Activated CD4-positive, alpha-beta T cell treated with anti-CD3 and anti-CD28 coated beads for 36 hours (primary cell): ENCODE data around the gene ETS1. TPM values are rescaled to one million over a fixed set of nuclear protein-coding genes. Genes with fewer than 3 reads are reported as not detected.

Source experiments
- ATAC-seq: fragments of 200-7000 bp; cut with Tn5 transposase; one replicate; pipeline ENCODE4 v1.10.0; 2021; ENCODE audit warnings: mild to moderate bottlenecking, moderate library complexity
- CTCF ChIA-PET: fragments of 350-600 bp; sonication (Branson Sonifier 250); formaldehyde crosslinking; loops from one replicate; lab custom pipeline; 2021; ENCODE audit warnings: antibody characterized with exemption; lab: Charles Lee
- POLR2A ChIA-PET: fragments of 350-600 bp; sonication (Branson Sonifier 250); formaldehyde crosslinking; loops from one replicate; lab custom pipeline; 2021; ENCODE audit warnings: antibody characterized with exemption, inconsistent platforms; lab: Charles Lee
- DNase-seq: peaks from one replicate; pipeline ENCODE4 v3.0.0-alpha.2; 2020
- H3K27ac Mint-ChIP-seq: one replicate; pipeline ENCODE4 v1.8.0; 2021; ENCODE audit warnings: mixed read lengths
- H3K27me3 Mint-ChIP-seq: one replicate; pipeline ENCODE4 v1.8.0; 2021; ENCODE audit warnings: mixed read lengths
- H3K36me3 Mint-ChIP-seq: one replicate; pipeline ENCODE4 v1.8.0; 2021; ENCODE audit warnings: low read depth, mixed read lengths
- H3K4me1 Mint-ChIP-seq: one replicate; pipeline ENCODE4 v1.8.0; 2021; ENCODE audit warnings: mixed read lengths
- H3K4me3 Mint-ChIP-seq: one replicate; pipeline ENCODE4 v1.8.0; 2021; ENCODE audit warnings: mild to moderate bottlenecking, moderate library complexity, mixed read lengths
- H3K9me3 Mint-ChIP-seq: one replicate; pipeline ENCODE4 v1.8.0; 2021; ENCODE audit warnings: low read depth, mixed read lengths
- intact Hi-C, 2 experiments: fragments of 100-400 bp; cut with DNase I in 1 of 2; cut with micrococcal nuclease in 1 of 2; formaldehyde crosslinking; loops; one replicate each; pipeline versions ENCODE4 v1.14.2 to v1.15.1; 2022 to 2024; cut with DNase I, micrococcal nuclease
- total RNA-seq, 2 experiments: library from RNA; stranded (reverse); gene quantifications; one replicate each; pipeline ENCODE4 v1.2.3, GENCODE V29; 2021

The ETS1 gene
- total RNA-seq, 2 experiments from 2014 or later, result 410 to 449 TPM

DNA sequence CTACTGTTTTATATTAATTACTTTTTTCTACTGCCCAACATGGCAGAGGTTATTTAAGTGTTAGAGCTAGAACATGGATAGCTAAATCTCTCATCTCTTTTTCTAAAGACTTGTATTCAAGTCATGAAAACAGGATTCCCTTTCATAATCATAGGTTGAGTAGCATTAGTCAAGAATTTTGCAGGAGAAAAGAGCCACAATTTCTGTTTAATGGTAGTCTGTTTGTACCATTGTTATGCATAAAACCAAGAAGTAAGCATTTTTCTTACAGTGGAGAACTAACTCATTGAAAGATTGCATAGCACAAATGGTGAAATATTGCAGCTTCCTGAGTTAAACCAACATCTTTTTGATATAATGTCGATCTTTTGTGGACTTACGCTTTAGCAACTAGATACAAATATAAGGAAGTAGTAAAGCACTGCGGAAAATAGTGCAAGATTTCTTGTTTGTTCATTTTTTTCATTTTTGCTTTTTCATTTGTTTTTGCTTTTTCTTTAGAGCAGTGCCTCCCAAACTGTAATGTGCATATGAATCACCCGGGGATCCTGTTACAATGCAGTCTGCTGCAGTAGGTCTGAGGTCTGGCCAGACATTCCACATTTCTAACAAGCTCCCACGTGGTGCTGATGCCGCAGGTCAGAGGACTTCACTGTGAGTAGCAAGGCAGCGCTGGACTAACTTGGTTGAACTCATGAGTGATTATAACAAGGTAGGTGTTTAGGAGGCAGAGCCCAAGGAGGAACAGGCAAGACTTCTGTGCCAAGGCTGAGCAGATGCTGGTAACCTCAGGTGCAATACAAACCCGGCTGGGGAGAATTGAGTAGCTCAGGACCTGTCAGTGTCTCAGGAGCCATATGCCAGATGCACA, 4.6 kb downstream of the ETS1 start:
- Mint-ChIP-seq H3K4me1 (peaks cover 61% of the 10 kb centered on the region), H3K4me3 (peak overlapping the region; percentile 48), H3K27ac (peak overlapping the region; percentile 75), H3K36me3 (no peaks in the 10 kb centered on the region), H3K9me3 (no peaks in the 10 kb centered on the region), H3K27me3 (peaks cover 2% of the 10 kb centered on the region)
- POLR2A ChIA-PET, result no interaction called here
- intact Hi-C loops, result loop anchor here (2.0 to 5.0 kb wide), 2 partner anchors 18 to 240 kb away; no protein-coding TSS in a partner anchor
- ATAC-seq (no peak), DNase-seq (peak; percentile 37)
- CTCF ChIA-PET, result interaction anchor here (1.1 to 2.0 kb wide), 2 partner anchors 46 to 48 kb away, joined by 3 to 6 read pairs; no protein-coding TSS in a partner anchor

DNA sequence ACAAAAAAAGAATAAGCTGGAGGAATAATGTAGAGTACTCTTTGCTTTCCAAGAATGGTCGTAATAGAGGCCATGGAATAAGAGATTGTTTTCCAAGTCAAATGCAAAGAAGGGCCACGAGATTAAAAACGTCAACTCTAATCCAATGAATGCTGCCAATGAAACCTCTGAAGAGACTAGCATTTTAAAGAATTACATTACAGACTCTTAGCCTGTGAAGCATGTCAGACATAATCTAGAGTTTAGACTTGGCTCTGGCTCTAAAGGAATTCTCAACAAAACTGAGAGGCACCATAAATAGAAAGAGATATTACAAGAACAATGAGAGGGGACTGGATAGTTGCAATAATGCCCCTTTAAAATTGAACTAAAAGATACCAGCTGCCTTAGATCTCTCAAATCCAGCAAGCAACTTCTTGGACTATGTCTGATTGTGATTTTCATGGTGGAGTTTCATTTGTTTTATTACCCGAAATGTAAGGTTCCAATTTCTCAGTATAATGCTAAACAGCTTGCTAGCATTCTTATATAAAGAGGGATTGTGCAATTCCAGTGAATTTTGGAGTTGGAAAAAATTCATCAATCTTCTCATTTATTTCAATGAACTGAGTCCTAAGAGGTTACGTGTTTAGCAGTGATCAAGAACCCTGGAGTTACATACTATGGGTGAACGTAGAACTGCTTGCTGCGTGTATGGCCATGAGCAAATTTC, 5.6 kb downstream of the ETS1 start:
- Mint-ChIP-seq H3K27ac (peak overlapping the region; percentile 98), H3K9me3 (no peaks in the 10 kb centered on the region), H3K27me3 (peaks cover 2% of the 10 kb centered on the region), H3K36me3 (no peaks in the 10 kb centered on the region), H3K4me3 (no peak overlapping the region), H3K4me1 (peaks cover 70% of the 10 kb centered on the region)
- intact Hi-C loops, result loop anchor here (2.0 to 5.0 kb wide), 5 partner anchors 19 to 343 kb away; no protein-coding TSS in a partner anchor
- POLR2A ChIA-PET, result no interaction called here
- ATAC-seq, result no peak
- CTCF ChIA-PET, result interaction anchor here (1.2 to 2.0 kb wide), 2 partner anchors 11 to 49 kb away, joined by 3 to 6 read pairs; no protein-coding TSS in a partner anchor
- DNase-seq, result no peak

DNA sequence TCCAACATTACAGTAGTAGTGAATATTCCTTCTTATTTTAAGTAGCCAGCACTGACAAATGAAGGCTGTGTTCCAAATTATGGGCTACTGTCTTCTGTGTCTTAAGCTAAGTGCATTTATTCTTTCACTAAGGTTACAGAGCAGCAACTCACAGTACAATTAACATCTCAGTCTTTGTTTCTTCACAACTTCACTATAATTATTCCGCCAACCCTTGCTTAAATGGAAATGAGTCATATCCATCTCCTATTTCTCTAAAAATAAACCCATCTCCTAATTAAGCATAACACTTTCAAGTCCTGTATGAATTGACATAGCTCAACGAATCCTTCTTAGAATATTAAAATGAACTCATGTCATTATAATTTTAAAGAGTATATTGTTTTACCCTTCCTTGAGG, 6.7 kb downstream of the ETS1 start:
- intact Hi-C loops, result loop anchor here (1.0 to 5.0 kb wide), 13 partner anchors 29 to 353 kb away; no protein-coding TSS in a partner anchor
- peaks cover 78% of the 10 kb centered on the region for H3K4me1 Mint-ChIP-seq
- H3K4me3 Mint-ChIP-seq, result peak overlapping the region; percentile 54
- no peaks in the 10 kb centered on the region for H3K36me3 Mint-ChIP-seq
- peak overlapping the region; percentile 98 for H3K27ac Mint-ChIP-seq
- CTCF ChIA-PET, result interaction anchor here (0.7 to 1.7 kb wide), 18 partner anchors 12 to 409 kb away, joined by 3 to 8 read pairs (median 3); no protein-coding TSS in a partner anchor
- POLR2A ChIA-PET, result interaction anchor here (0.6 to 2.4 kb wide), 10 partner anchors 28 to 281 kb away, joined by 3 to 13 read pairs (median 4); no protein-coding TSS in a partner anchor
- no peaks in the 10 kb centered on the region for H3K9me3 Mint-ChIP-seq
- H3K27me3 Mint-ChIP-seq, result peaks cover 2% of the 10 kb centered on the region
- ATAC-seq (peak; percentile 62), DNase-seq (no peak)

DNA sequence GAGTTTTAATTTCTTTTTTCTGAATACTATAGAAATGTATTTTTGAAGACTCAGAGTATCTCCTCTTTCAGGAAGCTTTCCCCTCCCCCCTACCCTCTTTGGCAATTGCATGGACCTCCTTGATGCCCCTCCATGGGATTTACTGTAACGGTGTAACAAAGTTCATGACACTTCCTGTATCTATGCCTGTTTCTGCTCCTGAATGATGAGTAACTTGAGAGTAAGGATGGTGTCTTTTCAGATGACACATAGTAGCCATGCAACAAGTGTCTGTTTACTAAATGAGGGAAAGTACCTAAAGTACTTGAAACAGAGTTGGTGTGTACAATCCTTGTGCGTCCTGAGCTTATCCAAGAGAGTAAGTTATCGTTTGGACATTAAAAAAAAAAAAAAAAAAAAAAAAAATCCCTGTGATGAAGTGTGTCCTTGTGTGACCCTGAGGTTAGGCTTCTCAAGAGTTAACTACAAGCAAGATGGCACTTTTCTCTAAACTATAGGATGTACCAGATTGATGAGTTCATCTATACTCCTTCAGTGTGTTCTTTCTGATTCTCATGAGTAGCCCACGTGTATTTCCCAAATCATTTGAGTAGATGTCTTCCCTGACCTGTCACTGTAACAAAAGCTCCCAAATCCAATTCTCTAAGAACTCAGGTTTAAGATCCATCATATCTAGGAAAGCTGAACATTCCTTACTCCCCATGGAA, 7.4 kb downstream of the ETS1 start:
- Mint-ChIP-seq H3K4me3 (peak overlapping the region; percentile 54), H3K9me3 (no peaks in the 10 kb centered on the region)
- POLR2A ChIA-PET, result interaction anchor here (0.7 to 2.4 kb wide), 9 partner anchors 27 to 281 kb away, joined by 3 to 13 read pairs (median 5); no protein-coding TSS in a partner anchor

DNA sequence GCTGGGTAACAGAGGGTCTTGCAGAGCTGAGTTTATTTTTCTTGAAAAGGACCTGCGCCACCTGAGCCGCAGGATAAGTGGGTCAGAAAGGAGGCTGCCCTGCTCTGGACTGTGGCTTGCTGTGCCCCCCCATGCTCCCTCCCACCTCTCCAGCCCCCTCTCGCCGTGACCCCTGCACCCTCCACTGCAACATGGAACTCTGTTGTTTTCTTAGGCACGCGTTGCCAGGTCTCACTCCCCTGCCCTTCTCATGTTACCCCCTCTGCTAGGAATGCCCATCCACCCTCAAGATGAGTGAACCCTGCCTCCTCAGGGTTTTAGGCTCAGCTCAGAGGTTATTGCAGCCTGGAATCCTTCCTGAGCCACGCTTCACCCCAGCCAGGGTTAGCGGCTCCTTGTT, 10.8 kb downstream of the ETS1 start:
- Mint-ChIP-seq H3K4me1 (peaks cover 68% of the 10 kb centered on the region), H3K4me3 (no peak overlapping the region), H3K36me3 (peaks cover 2% of the 10 kb centered on the region), H3K27ac (no peak overlapping the region), H3K9me3 (no peaks in the 10 kb centered on the region), H3K27me3 (no peaks in the 10 kb centered on the region)
- CTCF ChIA-PET, result interaction anchor here (1.1 to 2.3 kb wide), 2 partner anchors 22 to 121 kb away, joined by 3 to 9 read pairs; no protein-coding TSS in a partner anchor
- intact Hi-C loops, result no loop called here
- POLR2A ChIA-PET, result no interaction called here
- DNase-seq (no peak), ATAC-seq (no peak)

More for the DNA sequence above, 7.4 kb downstream of the ETS1 start:
- no peaks in the 10 kb centered on the region for H3K36me3 Mint-ChIP-seq
- H3K4me1 Mint-ChIP-seq, result peaks cover 83% of the 10 kb centered on the region
- peak overlapping the region; percentile 98 for H3K27ac Mint-ChIP-seq
- DNase-seq, result no peak
- CTCF ChIA-PET, result interaction anchor here (0.7 to 1.7 kb wide), 19 partner anchors 12 to 408 kb away, joined by 3 to 8 read pairs (median 3); no protein-coding TSS in a partner anchor
- intact Hi-C loops, result loop anchor here (1.0 to 5.0 kb wide), 13 partner anchors 29 to 353 kb away; no protein-coding TSS in a partner anchor
- ATAC-seq, result peak; percentile 89
- peaks cover 2% of the 10 kb centered on the region for H3K27me3 Mint-ChIP-seq

DNA sequence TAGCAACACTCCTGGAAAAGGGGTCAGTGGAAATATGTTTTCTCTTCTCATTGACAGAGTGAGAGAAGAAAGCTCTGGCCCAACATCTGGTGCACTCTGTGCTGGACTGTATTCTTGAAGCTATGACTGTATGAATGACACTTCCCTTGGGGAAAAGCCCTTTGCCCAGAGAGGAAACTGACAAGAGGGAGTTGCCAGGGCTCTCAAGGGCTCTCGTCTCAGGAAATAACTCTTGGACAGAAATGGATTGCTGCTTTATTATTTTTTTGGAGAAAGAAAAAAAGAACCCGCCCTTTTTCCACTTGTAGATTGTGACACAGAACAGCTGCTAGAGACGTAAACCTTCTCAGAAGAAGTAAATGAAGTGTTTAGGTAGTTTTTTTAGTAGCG, 11.4 kb downstream of the ETS1 start:
- H3K27me3 Mint-ChIP-seq, result no peaks in the 10 kb centered on the region
- peaks cover 2% of the 10 kb centered on the region for H3K36me3 Mint-ChIP-seq
- H3K4me3 Mint-ChIP-seq, result no peak overlapping the region
- peaks cover 62% of the 10 kb centered on the region for H3K4me1 Mint-ChIP-seq
- no peaks in the 10 kb centered on the region for H3K9me3 Mint-ChIP-seq
- POLR2A ChIA-PET, result no interaction called here
- no peak overlapping the region for H3K27ac Mint-ChIP-seq
- ATAC-seq (no peak), DNase-seq (no peak)
- intact Hi-C loops, result no loop called here
- CTCF ChIA-PET, result interaction anchor here (2.3 kb wide), 1 partner anchor 21 kb away, joined by 9 read pairs; no protein-coding TSS in a partner anchor

DNA sequence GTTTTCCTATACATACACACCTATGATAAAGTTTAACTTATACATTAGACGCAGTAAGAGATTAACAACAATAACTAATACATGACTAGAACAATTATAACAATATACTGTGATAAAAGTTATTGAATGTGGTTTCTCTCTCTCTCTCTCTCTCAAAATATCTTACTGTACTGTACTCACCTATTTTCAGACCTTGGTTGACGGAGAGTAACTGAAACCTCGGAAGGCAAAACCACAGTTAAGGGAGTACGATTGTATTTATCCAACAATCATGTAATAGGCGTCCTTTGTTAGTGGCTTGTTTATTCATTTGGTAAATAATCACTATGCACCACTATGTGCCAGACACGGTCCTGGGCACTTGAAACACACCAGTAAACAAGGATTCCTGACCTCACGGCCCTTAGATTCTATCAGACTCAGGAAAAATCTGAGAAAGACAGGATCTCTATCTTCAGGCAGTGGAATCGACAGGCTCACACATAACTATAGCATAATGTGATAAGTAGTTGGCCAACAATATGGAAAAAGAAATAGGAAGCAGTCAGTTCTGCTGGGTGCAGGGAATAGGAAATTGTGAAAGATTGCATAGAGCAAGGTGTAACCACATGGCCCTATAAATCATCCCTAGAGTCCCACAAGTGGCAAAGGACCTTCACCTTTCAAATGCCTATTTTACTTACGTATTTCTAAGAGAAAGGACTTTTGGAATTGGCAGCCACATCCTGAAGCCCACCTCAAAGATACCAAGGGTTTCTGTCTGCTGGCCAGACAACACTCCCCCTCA, 12.0 kb downstream of the ETS1 start:
- H3K36me3 Mint-ChIP-seq, result peaks cover 2% of the 10 kb centered on the region
- DNase-seq, result no peak
- CTCF ChIA-PET, result interaction anchor here (1.3 to 2.3 kb wide), 3 partner anchors 21 to 55 kb away, joined by 4 to 9 read pairs (median 4); no protein-coding TSS in a partner anchor
- intact Hi-C loops, result no loop called here
- H3K9me3 Mint-ChIP-seq, result no peaks in the 10 kb centered on the region
- POLR2A ChIA-PET, result interaction anchor here (1.0 kb wide), 1 partner anchor 50 kb away, joined by 6 read pairs; no protein-coding TSS in a partner anchor
- H3K27ac Mint-ChIP-seq, result peak overlapping the region; percentile 9
- no peaks in the 10 kb centered on the region for H3K27me3 Mint-ChIP-seq
- H3K4me3 Mint-ChIP-seq, result no peak overlapping the region
- H3K4me1 Mint-ChIP-seq, result peaks cover 56% of the 10 kb centered on the region
- no peak for ATAC-seq

DNA sequence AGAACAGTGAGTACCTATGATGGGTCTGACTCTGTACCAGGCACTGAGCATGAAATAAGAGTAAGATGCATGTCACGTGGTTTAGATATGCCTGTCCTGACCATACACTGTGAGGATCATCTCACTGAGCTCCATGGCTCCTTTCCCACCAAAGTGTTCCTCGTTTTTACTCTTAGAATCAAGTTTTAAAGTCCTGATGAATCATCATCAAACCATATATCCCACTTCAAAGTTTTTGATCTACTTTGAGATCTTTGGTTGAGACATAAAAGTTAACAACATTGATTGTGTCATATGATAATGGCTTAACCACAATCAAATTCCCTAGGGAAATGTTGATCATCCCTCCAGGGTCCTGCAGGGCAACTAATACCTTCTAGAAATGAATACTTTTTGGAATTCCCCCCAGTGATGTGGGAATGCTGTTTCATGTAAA, 12.8 kb downstream of the ETS1 start:
- ChIA-PET POLR2A (interaction anchor here (1.0 kb wide), 1 partner anchor 49 kb away, joined by 6 read pairs; no protein-coding TSS in a partner anchor), CTCF (interaction anchor here (0.6 to 2.0 kb wide), 6 partner anchors 21 to 243 kb away, joined by 3 to 7 read pairs (median 4); no protein-coding TSS in a partner anchor)
- Mint-ChIP-seq H3K27me3 (no peaks in the 10 kb centered on the region), H3K27ac (no peak overlapping the region), H3K4me1 (peaks cover 49% of the 10 kb centered on the region), H3K9me3 (no peaks in the 10 kb centered on the region), H3K36me3 (peaks cover 2% of the 10 kb centered on the region), H3K4me3 (no peak overlapping the region)
- DNase-seq, result no peak
- intact Hi-C loops, result no loop called here
- ATAC-seq, result peak; percentile 84

DNA sequence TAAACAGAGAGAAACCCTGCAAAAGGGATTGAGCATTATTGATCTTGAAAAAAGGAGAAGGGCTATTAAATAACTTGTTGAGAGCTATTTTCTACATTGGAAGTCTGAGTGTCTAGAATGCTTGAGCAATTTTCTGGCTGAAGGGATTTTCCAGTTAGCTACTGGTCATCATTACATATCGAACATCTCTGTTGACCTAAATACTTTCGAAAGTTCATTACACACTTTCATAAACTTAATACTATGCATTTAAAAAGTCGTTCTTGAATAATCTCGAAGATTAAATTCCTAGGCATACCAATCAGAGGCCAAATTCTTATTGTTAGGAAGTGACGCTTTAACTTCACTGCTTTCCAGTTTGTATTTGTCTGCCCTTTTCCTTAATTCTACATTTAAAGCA, 13.7 kb downstream of the ETS1 start:
- Mint-ChIP-seq H3K4me1 (peaks cover 45% of the 10 kb centered on the region), H3K27ac (no peak overlapping the region), H3K9me3 (no peaks in the 10 kb centered on the region), H3K4me3 (no peak overlapping the region), H3K36me3 (peaks cover 2% of the 10 kb centered on the region), H3K27me3 (no peaks in the 10 kb centered on the region)
- intact Hi-C loops, result no loop called here
- DNase-seq, result no peak
- ATAC-seq, result no peak
- CTCF ChIA-PET, result interaction anchor here (0.7 to 2.0 kb wide), 6 partner anchors 18 to 242 kb away, joined by 3 to 7 read pairs (median 4); no protein-coding TSS in a partner anchor
- POLR2A ChIA-PET, result no interaction called here

DNA sequence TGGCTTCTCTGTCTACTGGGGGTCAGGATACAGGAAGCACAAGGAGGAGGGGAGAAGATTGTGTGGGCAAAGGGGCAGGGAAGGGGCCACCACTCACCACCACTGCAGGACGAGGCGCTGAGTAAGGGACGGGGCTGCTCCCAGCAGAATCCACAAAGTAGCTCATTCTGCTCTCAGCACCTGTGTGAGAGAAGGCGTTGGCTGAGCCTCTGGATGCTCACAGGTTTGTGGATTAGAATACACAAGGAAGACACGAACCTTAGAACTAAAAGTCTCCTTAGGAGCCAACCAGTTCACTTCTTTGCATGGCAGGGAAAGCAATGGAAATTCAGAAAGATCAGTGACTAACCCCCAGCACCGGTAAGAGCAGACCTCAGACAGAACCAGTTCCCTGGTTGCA, 14.4 kb downstream of the ETS1 start:
- Mint-ChIP-seq H3K4me3 (no peak overlapping the region), H3K36me3 (peaks cover 2% of the 10 kb centered on the region), H3K27me3 (no peaks in the 10 kb centered on the region), H3K4me1 (peaks cover 51% of the 10 kb centered on the region), H3K9me3 (no peaks in the 10 kb centered on the region), H3K27ac (no peak overlapping the region)
- ATAC-seq (no peak), DNase-seq (no peak)
- intact Hi-C loops, result no loop called here
- POLR2A ChIA-PET, result no interaction called here
- CTCF ChIA-PET, result interaction anchor here (1.2 to 2.0 kb wide), 3 partner anchors 18 to 58 kb away, joined by 3 to 5 read pairs (median 4); no protein-coding TSS in a partner anchor
